K562 (cell line): ENCODE measurements around the gene PATL1. TPM values are rescaled to one million over a fixed set of nuclear protein-coding genes. Genes with fewer than 3 reads are reported as not detected.

Experiments
- ARID2 ChIP-seq: fragments of 450-650 bp; IDR thresholded peaks from 2 replicates; pipeline ENCODE4 v1.6.1; 2017; ENCODE audit warnings: antibody characterized with exemption, mild to moderate bottlenecking
- ASH1L ChIP-seq: fragments of 450-650 bp; IDR thresholded peaks from 2 replicates; pipeline ENCODE4 v1.6.1; 2018; ENCODE audit warnings: borderline replicate concordance, mild to moderate bottlenecking, low read depth; ENCODE audit not compliant: partially characterized antibody
- BMI1 ChIP-seq: fragments of 150-350 bp; IDR thresholded peaks from 2 replicates; pipeline ENCODE4 v1.6.1; 2014; ENCODE audit warnings: low read length
- CXXC5 ChIP-seq: fragments of 250-450 bp; sonication (Bioruptor Pico); IDR thresholded peaks from 2 replicates; pipeline ENCODE4 v1.8.0; 2022; ENCODE audit warnings: inconsistent platforms, mild to moderate bottlenecking, moderate library complexity
- GABPB1 ChIP-seq: sonication (generic); formaldehyde crosslinking; IDR thresholded peaks from 2 replicates; pipeline ENCODE4 v1.8.0; 2022; ENCODE audit warnings: mild to moderate bottlenecking, missing genetic modification reagents
- NONO ChIP-seq, 2 experiments: fragments of 200-400 bp in 1 of 2; fragments of 450-650 bp in 1 of 2; formaldehyde crosslinking in 1 of 2; IDR thresholded peaks; 2 replicates each; pipeline ENCODE4 v1.6.1; 2017; ENCODE audit warnings: low read depth in 2 of 2, mild to moderate bottlenecking in 2 of 2, moderate library complexity in 2 of 2, low read length in 1 of 2
- PHF20 ChIP-seq: fragments of 450-650 bp; IDR thresholded peaks from 2 replicates; pipeline ENCODE4 v1.6.1; 2018; ENCODE audit not compliant: partially characterized antibody
- SIX5 ChIP-seq, 2 experiments: IDR thresholded peaks; 2 replicates each; pipeline ENCODE4 v1.6.1; 2011; ENCODE audit warnings: low read length in 2 of 2, borderline replicate concordance in 1 of 2, low read depth in 1 of 2, mild to moderate bottlenecking in 1 of 2, moderate library complexity in 1 of 2; ENCODE audit not compliant: insufficient read depth in 1 of 2
- TEAD4 ChIP-seq, 2 experiments: sonication (generic) in 1 of 2; formaldehyde crosslinking in 1 of 2; IDR thresholded peaks; 2 replicates each; pipeline versions ENCODE4 v1.6.1 to v1.8.0; 2012 to 2022; ENCODE audit warnings: borderline replicate concordance in 1 of 2, inconsistent platforms in 1 of 2, low read length in 1 of 2, mild to moderate bottlenecking in 1 of 2, missing genetic modification reagents in 1 of 2
- ZC3H4 ChIP-seq: sonication (generic); formaldehyde crosslinking; IDR thresholded peaks from 2 replicates; pipeline ENCODE4 v1.9.0; 2021; ENCODE audit warnings: missing genetic modification reagents, borderline replicate concordance
- polyA plus RNA-seq, 8 experiments: library from polyadenylated mRNA; depleted of rRNA in 4 of 8; stranded (reverse) in 5 of 8; unstranded in 3 of 8; fragments of >200 nt; fragmentation: Nextera tagmentation in 2 of 8; fragmentation: Illumina TruSeq in 1 of 8; extraction: Ambion mirVana in 2 of 8; extraction: Trizol in 1 of 8; gene quantifications; 2 replicates each; pipeline versions ENCODE4 v1.2.1 to v1.2.3, GENCODE V29; 2011 to 2014; ENCODE audit warnings: inconsistent platforms in 1 of 8, missing spikeins in 1 of 8
- total RNA-seq, 7 experiments: library from RNA; depleted of rRNA in 6 of 7; stranded (reverse); fragments of >200 nt in 6 of 7; fragmentation: Illumina TruSeq in 2 of 7; extraction: Trizol in 2 of 7; gene quantifications; 2 replicates each; pipeline versions ENCODE4 v1.2.1 to v1.2.3, GENCODE V29; 2011 to 2021; ENCODE audit warnings: low replicate concordance in 1 of 7
- TF ChIP-seq, protein P1 (sequence below), 2 experiments: fragments of 450-650 bp; conservative IDR thresholded peaks; 2 replicates each; pipeline ENCODE4 v1.6.1; 2017; ENCODE audit warnings: mild to moderate bottlenecking in 2 of 2, moderate library complexity in 2 of 2
- TF ChIP-seq, protein P2 (sequence below): fragments of 250-450 bp; sonication (Bioruptor Pico); IDR thresholded peaks from 2 replicates; pipeline ENCODE4 v1.4.0; 2020; ENCODE audit warnings: mild to moderate bottlenecking, moderate library complexity
- TF ChIP-seq, protein P3 (sequence below): fragments of 250-450 bp; sonication (Bioruptor Pico); IDR thresholded peaks from 2 replicates; pipeline ENCODE4 v1.4.0; 2020

The PATL1 gene
- total and polyA plus RNA-seq, 9 of the 15 experiments (the other 6 are each of a cell fraction or from before 2014, with no cell fraction given), result 3.2 to 48.0 (median 16.4) TPM

DNA sequence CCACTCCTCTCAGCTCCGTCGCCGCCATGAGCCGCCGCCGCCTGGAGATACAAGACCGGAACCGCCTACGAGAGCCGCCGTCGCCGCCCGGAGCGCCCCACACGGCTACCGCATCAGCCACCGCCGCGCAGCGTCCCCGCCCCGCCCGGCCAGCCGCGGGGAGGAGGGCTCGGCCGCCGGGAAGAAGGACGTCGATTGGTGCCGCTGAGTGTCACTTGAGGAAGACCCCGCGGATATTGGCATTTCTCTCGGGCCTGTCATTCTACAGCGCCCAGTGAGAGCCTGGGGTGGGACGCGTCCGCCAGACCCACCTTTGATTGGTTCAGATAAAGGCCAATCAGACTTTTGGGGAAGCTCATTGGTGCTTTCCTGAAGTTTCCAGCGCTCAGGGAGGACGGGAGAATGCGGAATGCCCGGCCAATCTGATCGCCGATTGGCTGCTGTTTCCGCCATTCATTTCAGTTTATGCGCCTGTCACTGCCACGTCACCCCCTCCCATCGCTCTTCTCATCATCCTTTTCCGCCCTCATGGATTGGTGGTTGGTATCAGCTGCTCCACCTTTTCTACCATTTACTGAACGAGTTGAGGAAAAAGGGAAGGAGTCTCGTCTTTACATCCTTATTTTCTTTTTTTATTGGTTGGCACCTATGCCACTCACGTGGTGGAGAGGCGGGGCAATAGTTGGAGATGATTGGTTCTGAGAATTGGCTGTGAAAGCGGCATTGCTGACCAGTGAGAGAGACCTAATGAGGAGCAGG lies 53.0 kb downstream of the PATL1 start, which contains the start of gene OSBP (continued):
- TF ChIP-seq ASH1L (peak; percentile 100), GABPB1 (no peak), ARID2 (no peak), PHF20 (no peak), TEAD4 (IDR thresholded peaks at IDR 0.05; ENCODE audit: low read length) (peak; percentile 72), TEAD4 (CRISPR knock-in tag; IDR thresholded peaks at IDR 0.05; ENCODE audit: borderline replicate concordance) (no peak), SIX5 (IDR thresholded peaks at IDR 0.05; ENCODE audit: borderline replicate concordance in 1 of 2, insufficient read depth in 1 of 2, low read depth in 1 of 2, low read length in 2 of 2) (peak in 1 of 2 experiments; percentile 28; a peak in 1 of 4 replicates), CXXC5 (peak; percentile 88), ZC3H4 (no peak), BMI1 (no peak), NONO (IDR thresholded peaks at IDR 0.05; ENCODE audit: low read depth in 2 of 2, low read length in 1 of 2) (peak in 1 of 2 experiments; percentile 53; a peak in 1 of 4 replicates)
- TF ChIP-seq, protein P1, sequence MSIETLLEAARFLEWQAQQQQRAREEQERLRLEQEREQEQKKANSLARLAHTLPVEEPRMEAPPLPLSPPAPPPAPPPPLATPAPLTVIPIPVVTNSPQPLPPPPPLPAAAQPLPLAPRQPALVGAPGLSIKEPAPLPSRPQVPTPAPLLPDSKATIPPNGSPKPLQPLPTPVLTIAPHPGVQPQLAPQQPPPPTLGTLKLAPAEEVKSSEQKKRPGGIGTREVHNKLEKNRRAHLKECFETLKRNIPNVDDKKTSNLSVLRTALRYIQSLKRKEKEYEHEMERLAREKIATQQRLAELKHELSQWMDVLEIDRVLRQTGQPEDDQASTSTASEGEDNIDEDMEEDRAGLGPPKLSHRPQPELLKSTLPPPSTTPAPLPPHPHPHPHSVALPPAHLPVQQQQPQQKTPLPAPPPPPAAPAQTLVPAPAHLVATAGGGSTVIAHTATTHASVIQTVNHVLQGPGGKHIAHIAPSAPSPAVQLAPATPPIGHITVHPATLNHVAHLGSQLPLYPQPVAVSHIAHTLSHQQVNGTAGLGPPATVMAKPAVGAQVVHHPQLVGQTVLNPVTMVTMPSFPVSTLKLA (conservative IDR thresholded peaks at IDR 0.05), result peak; percentile 89 to 93
- TF ChIP-seq, protein P2, sequence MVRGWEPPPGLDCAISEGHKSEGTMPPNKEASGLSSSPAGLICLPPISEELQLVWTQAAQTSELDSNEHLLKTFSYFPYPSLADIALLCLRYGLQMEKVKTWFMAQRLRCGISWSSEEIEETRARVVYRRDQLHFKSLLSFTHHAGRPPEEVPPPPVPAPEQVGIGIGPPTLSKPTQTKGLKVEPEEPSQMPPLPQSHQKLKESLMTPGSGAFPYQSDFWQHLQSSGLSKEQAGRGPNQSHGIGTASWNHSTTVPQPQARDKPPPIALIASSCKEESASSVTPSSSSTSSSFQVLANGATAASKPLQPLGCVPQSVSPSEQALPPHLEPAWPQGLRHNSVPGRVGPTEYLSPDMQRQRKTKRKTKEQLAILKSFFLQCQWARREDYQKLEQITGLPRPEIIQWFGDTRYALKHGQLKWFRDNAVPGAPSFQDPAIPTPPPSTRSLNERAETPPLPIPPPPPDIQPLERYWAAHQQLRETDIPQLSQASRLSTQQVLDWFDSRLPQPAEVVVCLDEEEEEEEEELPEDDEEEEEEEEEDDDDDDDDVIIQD (CRISPR knock-in tag), result no peak
- TF ChIP-seq, protein P3, sequence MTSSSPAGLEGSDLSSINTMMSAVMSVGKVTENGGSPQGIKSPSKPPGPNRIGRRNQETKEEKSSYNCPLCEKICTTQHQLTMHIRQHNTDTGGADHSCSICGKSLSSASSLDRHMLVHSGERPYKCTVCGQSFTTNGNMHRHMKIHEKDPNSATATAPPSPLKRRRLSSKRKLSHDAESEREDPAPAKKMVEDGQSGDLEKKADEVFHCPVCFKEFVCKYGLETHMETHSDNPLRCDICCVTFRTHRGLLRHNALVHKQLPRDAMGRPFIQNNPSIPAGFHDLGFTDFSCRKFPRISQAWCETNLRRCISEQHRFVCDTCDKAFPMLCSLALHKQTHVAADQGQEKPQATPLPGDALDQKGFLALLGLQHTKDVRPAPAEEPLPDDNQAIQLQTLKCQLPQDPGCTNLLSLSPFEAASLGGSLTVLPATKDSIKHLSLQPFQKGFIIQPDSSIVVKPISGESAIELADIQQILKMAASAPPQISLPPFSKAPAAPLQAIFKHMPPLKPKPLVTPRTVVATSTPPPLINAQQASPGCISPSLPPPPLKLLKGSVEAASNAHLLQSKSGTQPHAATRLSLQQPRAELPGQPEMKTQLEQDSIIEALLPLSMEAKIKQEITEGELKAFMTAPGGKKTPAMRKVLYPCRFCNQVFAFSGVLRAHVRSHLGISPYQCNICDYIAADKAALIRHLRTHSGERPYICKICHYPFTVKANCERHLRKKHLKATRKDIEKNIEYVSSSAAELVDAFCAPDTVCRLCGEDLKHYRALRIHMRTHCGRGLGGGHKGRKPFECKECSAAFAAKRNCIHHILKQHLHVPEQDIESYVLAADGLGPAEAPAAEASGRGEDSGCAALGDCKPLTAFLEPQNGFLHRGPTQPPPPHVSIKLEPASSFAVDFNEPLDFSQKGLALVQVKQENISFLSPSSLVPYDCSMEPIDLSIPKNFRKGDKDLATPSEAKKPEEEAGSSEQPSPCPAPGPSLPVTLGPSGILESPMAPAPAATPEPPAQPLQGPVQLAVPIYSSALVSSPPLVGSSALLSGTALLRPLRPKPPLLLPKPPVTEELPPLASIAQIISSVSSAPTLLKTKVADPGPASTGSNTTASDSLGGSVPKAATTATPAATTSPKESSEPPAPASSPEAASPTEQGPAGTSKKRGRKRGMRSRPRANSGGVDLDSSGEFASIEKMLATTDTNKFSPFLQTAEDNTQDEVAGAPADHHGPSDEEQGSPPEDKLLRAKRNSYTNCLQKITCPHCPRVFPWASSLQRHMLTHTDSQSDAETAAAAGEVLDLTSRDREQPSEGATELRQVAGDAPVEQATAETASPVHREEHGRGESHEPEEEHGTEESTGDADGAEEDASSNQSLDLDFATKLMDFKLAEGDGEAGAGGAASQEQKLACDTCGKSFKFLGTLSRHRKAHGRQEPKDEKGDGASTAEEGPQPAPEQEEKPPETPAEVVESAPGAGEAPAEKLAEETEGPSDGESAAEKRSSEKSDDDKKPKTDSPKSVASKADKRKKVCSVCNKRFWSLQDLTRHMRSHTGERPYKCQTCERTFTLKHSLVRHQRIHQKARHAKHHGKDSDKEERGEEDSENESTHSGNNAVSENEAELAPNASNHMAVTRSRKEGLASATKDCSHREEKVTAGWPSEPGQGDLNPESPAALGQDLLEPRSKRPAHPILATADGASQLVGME, result no peak
